Measurements from ENCODE around the gene AK5. TPM values are rescaled to one million over a fixed set of nuclear protein-coding genes. Genes with fewer than 3 reads are reported as not detected.

The AK5 gene
- total and polyA plus RNA-seq, 7 experiments from 2014 or later, result 1.7 to 82.1 (median 56.5) TPM

DNA sequence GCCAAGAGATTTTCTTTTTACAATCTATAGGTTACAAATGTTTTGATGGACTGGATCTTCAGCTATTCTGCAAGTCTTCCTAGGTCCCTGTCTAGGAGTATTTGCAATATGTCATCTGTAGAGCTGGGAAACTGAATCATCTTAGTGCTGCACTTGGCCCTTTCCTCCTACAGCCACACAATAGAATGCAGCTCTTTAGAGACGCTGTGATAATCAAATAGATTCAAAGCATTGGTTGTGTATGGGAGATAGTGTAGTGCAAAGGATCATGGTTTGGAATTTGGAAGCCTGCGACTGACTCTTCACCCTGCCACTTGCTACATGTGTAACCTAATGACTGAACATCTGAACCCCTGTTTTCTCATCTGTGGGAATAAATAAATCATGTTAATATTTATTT lies 93.7 kb downstream of the AK5 start:
- H3K27me3 Mint-ChIP-seq, result no peaks in the 10 kb centered on the region

DNA sequence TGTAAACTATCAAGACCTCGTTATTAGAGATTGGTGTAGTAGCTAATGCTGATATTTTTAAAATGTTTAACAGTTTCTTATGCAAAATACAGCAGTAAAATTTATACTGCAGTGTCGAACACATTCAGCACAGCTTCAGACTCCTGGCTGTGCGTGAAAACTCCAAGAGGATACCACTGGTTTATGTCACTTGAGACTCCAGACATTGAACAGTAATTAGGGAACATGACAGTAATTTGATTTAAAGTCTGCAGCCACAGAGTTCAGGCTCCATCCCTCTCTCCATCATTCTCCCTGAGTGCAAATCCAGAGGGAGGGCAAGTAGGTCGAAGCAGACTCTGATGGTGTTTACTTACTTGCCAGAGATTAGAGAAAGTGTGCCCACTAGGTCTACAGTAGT lies 94.2 kb downstream of the AK5 start:
- Mint-ChIP-seq H3K36me3 (peaks cover 0 to 52% (median 29%) of the 10 kb centered on the region in 5 donors), H3K9me3 (no peaks in the 10 kb centered on the region), H3K4me1 (peaks cover 1 to 81% (median 52%) of the 10 kb centered on the region in 7 donors), H3K27me3 (no peaks in the 10 kb centered on the region), H3K4me3 (no peak overlapping the region), H3K27ac (no peak overlapping the region)
- Histone ChIP-seq H3K36me3 (ENCODE audit: control insufficient read depth in 2 of 3, insufficient read depth in 3 of 3, low read length in 3 of 3) (no peaks in the 10 kb centered on the region), H3K27ac (ENCODE audit: low read depth, low read length) (no peak overlapping the region), H3K4me3 (ENCODE audit: low read length) (no peak overlapping the region), H3K9me3 (ENCODE audit: control insufficient read depth in 2 of 3, low read length in 3 of 3) (no peaks in the 10 kb centered on the region), H3K4me1 (ENCODE audit: control insufficient read depth in 2 of 2, insufficient read depth in 2 of 2, low read length in 2 of 2) (peaks cover 0 to 20% of the 10 kb centered on the region in 2 donors), H3K27me3 (ENCODE audit: control insufficient read depth in 2 of 2, insufficient read depth in 2 of 2, low read length in 2 of 2) (no peaks in the 10 kb centered on the region)
- intact Hi-C loops (cut with micrococcal nuclease), result loop anchor here in 1 of 2 donors (2.0 to 5.0 kb wide), 2 partner anchors 17 to 56 kb away; no protein-coding TSS in a partner anchor
- ATAC-seq (no peak), DNase-seq (no peak)
- ChIA-PET CTCF (no interaction called here), POLR2A (no interaction called here)

More for the DNA sequence above, 93.7 kb downstream of the AK5 start:
- Histone ChIP-seq H3K36me3 (ENCODE audit: control insufficient read depth in 2 of 3, insufficient read depth in 3 of 3, low read length in 3 of 3) (no peaks in the 10 kb centered on the region), H3K4me1 (ENCODE audit: control insufficient read depth in 2 of 2, insufficient read depth in 2 of 2, low read length in 2 of 2) (peaks cover 0 to 25% of the 10 kb centered on the region in 2 donors), H3K27ac (ENCODE audit: low read depth, low read length) (no peak overlapping the region), H3K27me3 (ENCODE audit: control insufficient read depth in 2 of 2, insufficient read depth in 2 of 2, low read length in 2 of 2) (no peaks in the 10 kb centered on the region), H3K9me3 (ENCODE audit: control insufficient read depth in 2 of 3, low read length in 3 of 3) (no peaks in the 10 kb centered on the region), H3K4me3 (ENCODE audit: low read length) (no peak overlapping the region)
- Mint-ChIP-seq H3K4me1 (peaks cover 3 to 83% (median 57%) of the 10 kb centered on the region in 7 donors), H3K9me3 (no peaks in the 10 kb centered on the region), H3K27ac (no peak overlapping the region), H3K4me3 (no peak overlapping the region), H3K36me3 (peaks cover 0 to 50% (median 29%) of the 10 kb centered on the region in 5 donors)
- intact Hi-C loops (cut with micrococcal nuclease), result loop anchor here in 1 of 2 donors (5.0 kb wide), 1 partner anchor 57 kb away; no protein-coding TSS in a partner anchor
- DNase-seq (no peak), ATAC-seq (no peak)
- POLR2A ChIA-PET, result no interaction called here
- CTCF ChIA-PET, result no interaction called here

DNA sequence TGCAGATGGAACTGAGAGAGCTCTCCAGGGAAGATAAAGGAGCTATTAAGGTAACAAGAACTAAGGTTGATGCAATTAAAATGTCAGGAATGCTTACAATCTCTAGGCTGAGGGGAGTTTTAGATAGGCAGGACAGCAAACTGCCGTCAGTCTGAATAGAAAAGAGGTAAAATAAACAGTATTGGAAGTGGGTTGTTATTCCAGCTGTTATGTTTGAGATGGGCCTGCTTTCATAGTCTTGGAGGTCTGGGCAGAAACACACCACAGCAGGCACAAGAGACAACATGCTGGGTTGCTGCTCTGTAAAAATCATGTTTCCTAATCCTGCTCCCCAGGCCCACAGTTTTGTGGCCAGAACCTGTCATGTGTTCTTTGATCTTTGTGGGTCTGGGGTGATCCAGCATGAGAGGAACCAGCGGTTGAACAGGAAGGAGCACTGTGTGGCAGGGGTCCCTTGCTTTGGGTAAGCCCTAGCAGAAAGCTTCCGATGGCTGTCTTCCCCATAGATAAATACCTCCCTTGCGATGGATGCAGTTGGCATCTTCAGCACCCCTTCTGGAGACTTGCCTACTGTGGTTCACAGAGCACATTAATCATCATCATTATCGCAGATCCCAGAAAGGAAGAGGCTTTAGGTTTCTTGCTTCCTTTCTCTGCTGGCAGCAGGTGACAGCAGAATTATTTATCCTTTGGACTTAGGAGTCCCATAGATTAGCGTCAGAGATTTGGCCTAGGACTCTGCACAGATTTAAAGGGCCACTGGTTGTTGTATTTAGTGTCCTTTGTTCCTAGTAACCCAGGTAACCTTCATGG lies 97.1 kb downstream of the AK5 start:
- ChIA-PET POLR2A (interaction anchor here (0.6 kb wide), 1 partner anchor 56 kb away, joined by 4 read pairs; no protein-coding TSS in a partner anchor), CTCF (interaction anchor here (0.8 kb wide), 1 partner anchor 68 kb away, joined by 4 read pairs; no protein-coding TSS in a partner anchor)
- Mint-ChIP-seq H3K4me1 (peaks cover 0 to 65% (median 32%) of the 10 kb centered on the region in 7 donors), H3K9me3 (no peaks in the 10 kb centered on the region), H3K4me3 (peak overlapping the region in 4 of 10 donors; percentile 10 to 43 (median 14)), H3K27ac (peak overlapping the region in 7 of 9 donors; percentile 7 to 83 (median 62)), H3K27me3 (no peaks in the 10 kb centered on the region), H3K36me3 (peaks cover 0 to 51% (median 23%) of the 10 kb centered on the region in 5 donors)
- H3K36me3 ChIP-seq (ENCODE audit: control insufficient read depth in 2 of 3, insufficient read depth in 3 of 3, low read length in 3 of 3), result no peaks in the 10 kb centered on the region
- H3K4me1 ChIP-seq (ENCODE audit: control insufficient read depth in 2 of 2, insufficient read depth in 2 of 2, low read length in 2 of 2), result peaks cover 0 to 8% of the 10 kb centered on the region in 2 donors
- H3K27me3 ChIP-seq (ENCODE audit: control insufficient read depth in 2 of 2, insufficient read depth in 2 of 2, low read length in 2 of 2), result no peaks in the 10 kb centered on the region
- peak in 3 of 9 donors; percentile 3 to 18 (median 9) for DNase-seq
- H3K27ac ChIP-seq (ENCODE audit: low read depth, low read length), result no peak overlapping the region
- H3K4me3 ChIP-seq (ENCODE audit: low read length), result no peak overlapping the region
- ATAC-seq, result peak; percentile 31
- no peaks in the 10 kb centered on the region for H3K9me3 ChIP-seq (ENCODE audit: control insufficient read depth in 2 of 3, low read length in 3 of 3)
- intact Hi-C loops (cut with micrococcal nuclease), result loop anchor here in 1 of 2 donors (1.0 to 5.0 kb wide), 2 partner anchors 8 to 53 kb away; no protein-coding TSS in a partner anchor

DNA sequence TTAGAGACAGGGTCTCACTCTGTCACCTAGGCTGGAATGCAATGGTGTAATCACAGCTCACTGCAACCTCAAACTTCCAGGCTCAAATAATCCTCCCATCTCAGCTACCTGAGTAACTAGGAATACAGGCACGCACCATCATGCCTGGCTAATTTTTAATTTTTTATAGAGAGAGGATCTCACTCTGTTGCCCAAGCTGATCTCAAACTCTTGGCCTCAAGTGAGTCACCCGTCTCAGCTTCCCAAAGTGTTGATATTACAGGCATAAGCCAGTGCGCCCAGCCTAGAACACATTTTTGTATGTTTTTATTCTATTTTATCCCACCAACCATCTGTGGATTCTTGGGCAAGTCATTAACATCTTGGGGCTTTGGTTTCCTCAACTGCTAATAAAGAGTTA lies 100.5 kb downstream of the AK5 start:
- POLR2A ChIA-PET, result no interaction called here

DNA sequence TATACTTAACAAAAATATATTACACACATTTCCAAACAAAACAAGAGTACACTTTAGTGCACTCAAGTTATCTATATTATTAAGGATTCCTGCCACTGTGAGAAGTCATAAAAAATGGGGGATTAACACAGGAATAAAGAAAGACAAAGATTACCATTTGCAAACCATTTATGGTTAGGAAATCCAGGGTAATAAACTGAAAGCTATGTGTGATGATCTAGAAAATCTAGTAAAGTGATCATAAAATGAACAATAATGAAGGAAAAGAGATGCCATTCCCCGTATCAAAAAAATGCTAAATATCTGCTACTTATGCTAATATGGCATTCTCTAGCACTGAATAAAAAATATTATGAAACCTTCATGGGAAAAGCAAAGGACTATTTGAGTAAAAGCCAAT lies 101.4 kb downstream of the AK5 start:
- CTCF ChIA-PET, result interaction anchor here (0.6 kb wide), 1 partner anchor 618 kb away, joined by 7 read pairs; no protein-coding TSS in a partner anchor
- POLR2A ChIA-PET, result no interaction called here

More for the DNA sequence above, 100.5 kb downstream of the AK5 start:
- Mint-ChIP-seq H3K4me1 (peaks cover 0 to 63% (median 50%) of the 10 kb centered on the region in 7 donors), H3K4me3 (no peak overlapping the region), H3K36me3 (peaks cover 0 to 38% (median 6%) of the 10 kb centered on the region in 5 donors), H3K27ac (no peak overlapping the region), H3K27me3 (no peaks in the 10 kb centered on the region), H3K9me3 (no peaks in the 10 kb centered on the region)
- H3K9me3 ChIP-seq (ENCODE audit: control insufficient read depth in 2 of 3, low read length in 3 of 3), result no peaks in the 10 kb centered on the region
- ATAC-seq, result no peak
- H3K27ac ChIP-seq (ENCODE audit: low read depth, low read length), result no peak overlapping the region
- DNase-seq, result no peak
- no peaks in the 10 kb centered on the region for H3K27me3 ChIP-seq (ENCODE audit: control insufficient read depth in 2 of 2, insufficient read depth in 2 of 2, low read length in 2 of 2)
- intact Hi-C loops (cut with micrococcal nuclease), result no loop called here
- CTCF ChIA-PET, result interaction anchor here (0.5 kb wide), 1 partner anchor 194 kb away, joined by 3 read pairs; no protein-coding TSS in a partner anchor
- no peaks in the 10 kb centered on the region for H3K36me3 ChIP-seq (ENCODE audit: control insufficient read depth in 2 of 3, insufficient read depth in 3 of 3, low read length in 3 of 3)
- no peak overlapping the region for H3K4me3 ChIP-seq (ENCODE audit: low read length)
- peaks cover 0 to 8% of the 10 kb centered on the region in 2 donors for H3K4me1 ChIP-seq (ENCODE audit: control insufficient read depth in 2 of 2, insufficient read depth in 2 of 2, low read length in 2 of 2)

DNA sequence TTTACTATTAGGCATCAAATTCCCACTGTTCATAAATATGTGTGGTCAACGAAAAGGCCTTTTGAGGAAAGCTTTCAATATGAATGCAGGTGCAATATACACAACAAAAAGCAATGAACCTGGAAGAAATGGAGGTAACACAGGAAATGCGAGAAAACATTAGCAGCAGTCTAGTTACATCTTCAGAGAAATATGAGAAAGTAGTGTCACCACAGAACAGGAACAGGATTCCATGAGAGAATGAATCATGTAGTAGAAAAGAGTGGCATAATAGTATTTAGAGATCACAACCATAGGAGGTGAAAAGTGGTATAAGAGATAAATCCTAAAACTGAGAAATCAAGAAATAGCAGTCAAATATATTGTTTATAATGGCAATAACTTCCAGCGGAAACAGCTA lies 103.7 kb downstream of the AK5 start:
- intact Hi-C loops (cut with micrococcal nuclease), result no loop called here
- POLR2A ChIA-PET, result no interaction called here
- Mint-ChIP-seq H3K27ac (peak overlapping the region in 6 of 9 donors; percentile 2 to 60 (median 25)), H3K27me3 (no peaks in the 10 kb centered on the region), H3K9me3 (peaks cover 0 to 4% (median 0%) of the 10 kb centered on the region in 11 donors), H3K4me1 (peaks cover 6 to 60% (median 41%) of the 10 kb centered on the region in 7 donors), H3K36me3 (peaks cover 0 to 37% (median 14%) of the 10 kb centered on the region in 5 donors), H3K4me3 (peak overlapping the region in 2 of 10 donors; percentile 43 to 54)
- no peak overlapping the region for H3K4me3 ChIP-seq (ENCODE audit: low read length)
- no peaks in the 10 kb centered on the region for H3K36me3 ChIP-seq (ENCODE audit: control insufficient read depth in 2 of 3, insufficient read depth in 3 of 3, low read length in 3 of 3)
- ATAC-seq (no peak), DNase-seq (no peak)
- no peaks in the 10 kb centered on the region for H3K27me3 ChIP-seq (ENCODE audit: control insufficient read depth in 2 of 2, insufficient read depth in 2 of 2, low read length in 2 of 2)
- H3K4me1 ChIP-seq (ENCODE audit: control insufficient read depth in 2 of 2, insufficient read depth in 2 of 2, low read length in 2 of 2), result no peaks in the 10 kb centered on the region
- H3K27ac ChIP-seq (ENCODE audit: low read depth, low read length), result no peak overlapping the region
- CTCF ChIA-PET, result no interaction called here
- no peaks in the 10 kb centered on the region for H3K9me3 ChIP-seq (ENCODE audit: control insufficient read depth in 2 of 3, low read length in 3 of 3)

More for the DNA sequence above, 101.4 kb downstream of the AK5 start:
- intact Hi-C loops (cut with micrococcal nuclease), result no loop called here
- Histone ChIP-seq H3K4me1 (ENCODE audit: control insufficient read depth in 2 of 2, insufficient read depth in 2 of 2, low read length in 2 of 2) (peaks cover 0 to 8% of the 10 kb centered on the region in 2 donors), H3K9me3 (ENCODE audit: control insufficient read depth in 2 of 3, low read length in 3 of 3) (no peaks in the 10 kb centered on the region), H3K4me3 (ENCODE audit: low read length) (no peak overlapping the region), H3K27ac (ENCODE audit: low read depth, low read length) (no peak overlapping the region), H3K27me3 (ENCODE audit: control insufficient read depth in 2 of 2, insufficient read depth in 2 of 2, low read length in 2 of 2) (no peaks in the 10 kb centered on the region), H3K36me3 (ENCODE audit: control insufficient read depth in 2 of 3, insufficient read depth in 3 of 3, low read length in 3 of 3) (no peaks in the 10 kb centered on the region)
- Mint-ChIP-seq H3K36me3 (peaks cover 0 to 40% (median 4%) of the 10 kb centered on the region in 5 donors), H3K27me3 (no peaks in the 10 kb centered on the region), H3K4me3 (no peak overlapping the region), H3K4me1 (peaks cover 4 to 63% (median 48%) of the 10 kb centered on the region in 7 donors), H3K9me3 (no peaks in the 10 kb centered on the region), H3K27ac (no peak overlapping the region)
- DNase-seq (no peak), ATAC-seq (no peak)
